HEK293 (cell line): Measurements from ENCODE around the gene PRTG.

Source experiments
- CTCF ChIA-PET: fragments of 350-600 bp; formaldehyde crosslinking; extraction: SDS; loops from one replicate; lab custom pipeline; 2021; ENCODE audit warnings: antibody characterized with exemption; lab: Yijun Ruan, JAX
- POLR2A ChIA-PET: fragments of 300-600 bp; formaldehyde crosslinking; extraction: SDS; loops from one replicate; lab custom pipeline; 2020; ENCODE audit warnings: antibody characterized with exemption, inconsistent platforms; lab: Yijun Ruan, JAX
- H3K27ac ChIP-seq: fragments of 200-500 bp; sonication (Bioruptor generic); 2 replicates; pipeline ENCODE4 v1.5.1; 2014; ENCODE audit warnings: low read depth, low read length, control low read depth, inconsistent platforms; ENCODE audit errors: extremely low read depth
- H3K36me3 ChIP-seq, 2 experiments: fragments of 200-500 bp in 1 of 2; sonication (Bioruptor generic) in 1 of 2; 1 replicate in 1 of 2; 2 replicates in 1 of 2; pipeline ENCODE4 v1.5.1; 2014 to 2017; ENCODE audit warnings: inconsistent platforms in 2 of 2, low read length in 2 of 2; ENCODE audit not compliant: control insufficient read depth in 2 of 2, insufficient read depth in 1 of 2
- H3K4me1 ChIP-seq: fragments of 200-500 bp; sonication (Bioruptor generic); 2 replicates; pipeline ENCODE4 v1.5.1; 2014; ENCODE audit warnings: mild to moderate bottlenecking, low read length, inconsistent platforms; ENCODE audit not compliant: control insufficient read depth, insufficient read depth
- H3K4me3 ChIP-seq: 2 replicates; pipeline ENCODE4 v1.5.1; 2011; ENCODE audit warnings: low read depth, mild to moderate bottlenecking, control low read depth, low read length, moderate library complexity
- H3K9me3 ChIP-seq: fragments of 200-500 bp; sonication (Bioruptor generic); 2 replicates; pipeline ENCODE4 v1.5.1; 2014; ENCODE audit warnings: low read depth, low read length, inconsistent platforms; ENCODE audit not compliant: control insufficient read depth, insufficient read depth
- EGR2 ChIP-seq: fragments of 450-650 bp; formaldehyde crosslinking; IDR thresholded peaks from 2 replicates; pipeline ENCODE4 v1.5.1; 2016; ENCODE audit warnings: low read depth, missing biosample characterization, missing genetic modification characterization
- PRDM2 ChIP-seq: fragments of 450-650 bp; formaldehyde crosslinking; IDR thresholded peaks from 2 replicates; pipeline ENCODE4 v1.5.1; 2016; ENCODE audit warnings: missing biosample characterization, missing genetic modification characterization, borderline replicate concordance
- TRIM28 ChIP-seq: IDR thresholded peaks from 2 replicates; pipeline ENCODE4 v1.6.1; 2011; ENCODE audit warnings: low read length, control low read depth, borderline replicate concordance
- TSHZ1 ChIP-seq: fragments of 450-650 bp; formaldehyde crosslinking; IDR thresholded peaks from 2 replicates; pipeline ENCODE4 v1.5.1; 2016; ENCODE audit warnings: missing biosample characterization, missing genetic modification characterization, borderline replicate concordance
- ZBTB20 ChIP-seq: fragments of 450-650 bp; formaldehyde crosslinking; IDR thresholded peaks from 2 replicates; pipeline ENCODE4 v1.5.1; 2016; ENCODE audit warnings: missing biosample characterization, missing genetic modification characterization
- ZBTB26 ChIP-seq: fragments of 450-650 bp; formaldehyde crosslinking; optimal IDR thresholded peaks from 2 replicates; pipeline ENCODE3; 2016; ENCODE audit warnings: missing biosample characterization, mild to moderate bottlenecking, missing genetic modification characterization
- ZFHX2 ChIP-seq: fragments of 450-650 bp; formaldehyde crosslinking; conservative IDR thresholded peaks from 2 replicates; pipeline ENCODE4 v1.5.1; 2016; ENCODE audit warnings: missing biosample characterization, missing genetic modification characterization
- ZNF133 ChIP-seq: fragments of 450-650 bp; formaldehyde crosslinking; IDR thresholded peaks from 2 replicates; pipeline ENCODE4 v1.5.1; 2016; ENCODE audit warnings: missing biosample characterization, missing genetic modification characterization
- ZNF184 ChIP-seq: fragments of 450-650 bp; IDR thresholded peaks from 2 replicates; pipeline ENCODE4 v1.5.1; 2018; ENCODE audit warnings: missing biosample characterization, mild to moderate bottlenecking, missing genetic modification characterization
- ZNF2 ChIP-seq: fragments of 450-650 bp; formaldehyde crosslinking; IDR thresholded peaks from 2 replicates; pipeline ENCODE4 v1.5.1; 2016; ENCODE audit warnings: missing biosample characterization, missing genetic modification characterization
- ZNF311 ChIP-seq: fragments of 450-650 bp; formaldehyde crosslinking; IDR thresholded peaks from 2 replicates; pipeline ENCODE4 v1.5.1; 2017; ENCODE audit warnings: missing biosample characterization, missing genetic modification characterization, borderline replicate concordance
- ZNF335 ChIP-seq: fragments of 450-650 bp; formaldehyde crosslinking; conservative IDR thresholded peaks from 2 replicates; pipeline ENCODE4 v1.5.1; 2016; ENCODE audit warnings: missing biosample characterization, missing genetic modification characterization
- ZNF350 ChIP-seq: fragments of 450-650 bp; formaldehyde crosslinking; IDR thresholded peaks from 2 replicates; pipeline ENCODE4 v1.5.0; 2017; ENCODE audit warnings: missing biosample characterization, mild to moderate bottlenecking, missing genetic modification characterization
- ZNF48 ChIP-seq: fragments of 450-650 bp; formaldehyde crosslinking; IDR thresholded peaks from 2 replicates; pipeline ENCODE4 v1.5.1; 2016; ENCODE audit warnings: missing biosample characterization, missing genetic modification characterization
- ZNF561 ChIP-seq: fragments of 450-650 bp; IDR thresholded peaks from 2 replicates; pipeline ENCODE4 v1.5.1; 2018; ENCODE audit warnings: missing biosample characterization, missing genetic modification characterization, borderline replicate concordance
- ZNF624 ChIP-seq: fragments of 450-650 bp; formaldehyde crosslinking; IDR thresholded peaks from 2 replicates; pipeline ENCODE4 v1.5.1; 2017; ENCODE audit warnings: missing biosample characterization, missing genetic modification characterization
- ZNF629 ChIP-seq: fragments of 450-650 bp; formaldehyde crosslinking; IDR thresholded peaks from 2 replicates; pipeline ENCODE4 v1.5.1; 2017; ENCODE audit warnings: missing biosample characterization, missing genetic modification characterization
- ZNF645 ChIP-seq: fragments of 450-650 bp; formaldehyde crosslinking; IDR thresholded peaks from 2 replicates; pipeline ENCODE4; 2016; ENCODE audit warnings: missing biosample characterization, missing genetic modification characterization
- ZNF677 ChIP-seq: fragments of 450-650 bp; IDR thresholded peaks from 2 replicates; pipeline ENCODE4 v1.5.0; 2018; ENCODE audit warnings: missing biosample characterization, mild to moderate bottlenecking, missing genetic modification characterization, moderate library complexity
- ZNF777 ChIP-seq: fragments of 450-650 bp; formaldehyde crosslinking; IDR thresholded peaks from 2 replicates; pipeline ENCODE4 v1.5.1; 2017; ENCODE audit warnings: missing biosample characterization, missing genetic modification characterization, borderline replicate concordance
- ZNF843 ChIP-seq: fragments of 450-650 bp; formaldehyde crosslinking; IDR thresholded peaks from 2 replicates; pipeline ENCODE4 v1.5.1; 2016; ENCODE audit warnings: missing biosample characterization, missing genetic modification characterization
- ZSCAN23 ChIP-seq: fragments of 450-650 bp; formaldehyde crosslinking; IDR thresholded peaks from 2 replicates; pipeline ENCODE4 v1.5.1; 2016; ENCODE audit warnings: missing biosample characterization, missing genetic modification characterization
- ZSCAN5A ChIP-seq: fragments of 450-650 bp; formaldehyde crosslinking; IDR thresholded peaks from 2 replicates; pipeline ENCODE4 v1.5.1; 2016; ENCODE audit warnings: missing biosample characterization, missing genetic modification characterization

Gene PRTG

GRCh38 chr15:55589287-55589686, 153.7 kb downstream of the PRTG start (continued):
- no peak for TF ChIP-seq PRDM2 (tag by site-specific recombination)
- TF ChIP-seq ZNF311 = no peak
- TF ChIP-seq ZNF48 (tag by site-specific recombination) = no peak
- no peak for TF ChIP-seq ZNF629 (tag by site-specific recombination)

- peak overlapping the region; percentile 63 for H3K4me3 ChIP-seq
- H3K27ac ChIP-seq = peak overlapping the region; percentile 88
- TF ChIP-seq ZNF133 (tag by site-specific recombination) (no peak), ZSCAN5A (no peak), ZNF843 (tag by site-specific recombination) (no peak), ZNF624 (tag by site-specific recombination) (no peak), ZBTB26 (tag by site-specific recombination) (peak; percentile 18), ZNF311 (no peak), ZNF561 (no peak), ZNF677 (tag by site-specific recombination) (no peak), ZNF335 (peak; percentile 48; the same call in 1 of the 2 replicates), ZSCAN23 (tag by site-specific recombination) (no peak), ZNF2 (tag by site-specific recombination) (no peak), ZNF645 (tag by site-specific recombination) (no peak), ZNF184 (tag by site-specific recombination) (no peak), ZFHX2 (peak; percentile 46), ZNF777 (tag by site-specific recombination) (no peak), ZNF350 (tag by site-specific recombination) (no peak), TRIM28 (no peak), EGR2 (tag by site-specific recombination) (peak; percentile 19; the same call in 1 of the 2 replicates), TSHZ1 (tag by site-specific recombination) (no peak), ZBTB20 (tag by site-specific recombination) (peak; percentile 5; the same call in 1 of the 2 replicates)
- H3K4me1 ChIP-seq = no peaks in the 10 kb centered on the region
- ChIA-PET POLR2A (interaction anchor here (0.8 to 1.1 kb wide), 3 partner anchors 13 to 62 kb away, joined by 3 to 4 read pairs (median 3); no protein-coding TSS in a partner anchor), CTCF (interaction anchor here (1.1 kb wide), 1 partner anchor 47 kb away, joined by 4 read pairs; no protein-coding TSS in a partner anchor)
- no peaks in the 10 kb centered on the region for H3K9me3 ChIP-seq
- H3K36me3 ChIP-seq = peaks cover 0 to 3% of the 10 kb centered on the region in 2 experiments; a peak in 1 of 3 replicates
These were observed 154.2 kb downstream of the PRTG start for GRCh38 chr15:55588815-55589115.
